ENCODE results near the gene BBOX1. TPM values are rescaled to one million over a fixed set of nuclear protein-coding genes. Genes with fewer than 3 reads are reported as not detected.

Gene BBOX1
- polyA plus RNA-seq, 1 donor from 2014 or later, result not detected

- H3F3A ChIP-seq (ENCODE audit: insufficient read depth, low read length, poor library complexity, severe bottlenecking), result no peaks in the 10 kb centered on the region
- no peaks in the 10 kb centered on the region for H3K36me3 ChIP-seq (ENCODE audit: insufficient read depth, low read length)
- H3K79me2 ChIP-seq (replicated peaks; ENCODE audit: insufficient read depth, low read length), result no peaks in the 10 kb centered on the region
- TF ChIP-seq REST (IDR thresholded peaks at IDR 0.05; ENCODE audit: borderline replicate concordance) (no peak), MXI1 (conservative IDR thresholded peaks at IDR 0.05; ENCODE audit: poor library complexity, severe bottlenecking) (no peak), EZH2 (IDR thresholded peaks at IDR 0.05; ENCODE audit: borderline replicate concordance, insufficient read depth, low read length, poor library complexity, severe bottlenecking) (no peak), SMC3 (conservative IDR thresholded peaks at IDR 0.05; ENCODE audit: poor library complexity) (no peak), CTCF (IDR thresholded peaks at IDR 0.05; ENCODE audit: poor library complexity, severe bottlenecking) (no peak), POLR2AphosphoS5 (IDR thresholded peaks at IDR 0.05) (no peak), RAD21 (conservative IDR thresholded peaks at IDR 0.05) (no peak), TAF1 (IDR thresholded peaks at IDR 0.05; ENCODE audit: low read depth) (no peak), EP300 (conservative IDR thresholded peaks at IDR 0.05; ENCODE audit: poor library complexity, severe bottlenecking) (no peak)
- no peak overlapping the region for H3K27ac ChIP-seq (ENCODE audit: low read length)
- no peak overlapping the region for H2AFZ ChIP-seq (ENCODE audit: low read depth, low read length)
- no peaks in the 10 kb centered on the region for H3K9me3 ChIP-seq (ENCODE audit: low read length)
- H3K27me3 ChIP-seq (ENCODE audit: insufficient read depth, low read depth, low read length), result no peaks in the 10 kb centered on the region
- no peaks in the 10 kb centered on the region for H3K9me2 ChIP-seq (ENCODE audit: insufficient read depth, low read length)
- no peaks in the 10 kb centered on the region for H4K20me1 ChIP-seq (ENCODE audit: insufficient read depth)
- no peak overlapping the region for H3K4me2 ChIP-seq (ENCODE audit: low read length)
- H3K9ac ChIP-seq (ENCODE audit: low read length), result no peak overlapping the region
- no peak overlapping the region for H3K4me3 ChIP-seq (ENCODE audit: low read length)
Measured at GRCh38 chr11:27159335-27159679, 118.7 kb downstream of the BBOX1 start.

- H3K79me2 ChIP-seq (replicated peaks; ENCODE audit: insufficient read depth, low read length), result no peaks in the 10 kb centered on the region
- H3K4me2 ChIP-seq (ENCODE audit: low read length), result no peak overlapping the region
- no peak overlapping the region for H2AFZ ChIP-seq (ENCODE audit: low read depth, low read length)
- no peaks in the 10 kb centered on the region for H3K27me3 ChIP-seq (ENCODE audit: insufficient read depth, low read depth, low read length)
- no peak for TF ChIP-seq SMC3 (conservative IDR thresholded peaks at IDR 0.05; ENCODE audit: poor library complexity)
- TF ChIP-seq EP300 (conservative IDR thresholded peaks at IDR 0.05; ENCODE audit: poor library complexity, severe bottlenecking), result no peak
- TF ChIP-seq TAF1 (IDR thresholded peaks at IDR 0.05; ENCODE audit: low read depth), result no peak
- no peak for TF ChIP-seq REST (IDR thresholded peaks at IDR 0.05; ENCODE audit: borderline replicate concordance)
- TF ChIP-seq RAD21 (conservative IDR thresholded peaks at IDR 0.05), result no peak
- TF ChIP-seq MXI1 (conservative IDR thresholded peaks at IDR 0.05; ENCODE audit: poor library complexity, severe bottlenecking), result no peak
- no peak for TF ChIP-seq EZH2 (IDR thresholded peaks at IDR 0.05; ENCODE audit: borderline replicate concordance, insufficient read depth, low read length, poor library complexity, severe bottlenecking)
- TF ChIP-seq POLR2AphosphoS5 (IDR thresholded peaks at IDR 0.05), result no peak
- no peak for TF ChIP-seq CTCF (IDR thresholded peaks at IDR 0.05; ENCODE audit: poor library complexity, severe bottlenecking)
- no peaks in the 10 kb centered on the region for H4K20me1 ChIP-seq (ENCODE audit: insufficient read depth)
- no peak overlapping the region for H3K27ac ChIP-seq (ENCODE audit: low read length)
- H3K4me3 ChIP-seq (ENCODE audit: low read length), result no peak overlapping the region
- H3K9me2 ChIP-seq (ENCODE audit: insufficient read depth, low read length), result no peaks in the 10 kb centered on the region
- no peaks in the 10 kb centered on the region for H3K36me3 ChIP-seq (ENCODE audit: insufficient read depth, low read length)
- H3K9me3 ChIP-seq (ENCODE audit: low read length), result no peaks in the 10 kb centered on the region
- no peaks in the 10 kb centered on the region for H3F3A ChIP-seq (ENCODE audit: insufficient read depth, low read length, poor library complexity, severe bottlenecking)
- no peak overlapping the region for H3K9ac ChIP-seq (ENCODE audit: low read length)
Measured at GRCh38 chr11:27161071-27161470, 120.5 kb downstream of the BBOX1 start.

Measured in neural cell (in vitro differentiated cells).